Left ventricle myocardium inferior (tissue), 1 donor: ENCODE measurements around the gene CSTB. TPM values are rescaled to one million over a fixed set of nuclear protein-coding genes. Genes with fewer than 3 reads are reported as not detected.

ENCODE experiments used
- DNase-seq: peaks from one replicate; pipeline ENCODE4 v3.0.0-alpha.2; 2020
- H3K27ac ChIP-seq: fragments of 200-600 bp; replicated peaks from 2 replicates; pipeline ENCODE4 v1.8.0; 2021
- H3K27me3 ChIP-seq: fragments of 200-600 bp; 2 replicates; pipeline ENCODE4 v1.8.0; 2021; ENCODE audit warnings: low read depth
- H3K36me3 ChIP-seq: fragments of 200-600 bp; 2 replicates; pipeline ENCODE4 v1.8.0; 2021
- H3K4me1 ChIP-seq: fragments of 200-600 bp; 2 replicates; pipeline ENCODE4 v1.8.0; 2021
- H3K4me3 ChIP-seq: fragments of 200-600 bp; 2 replicates; pipeline ENCODE4 v1.8.0; 2021; ENCODE audit warnings: mild to moderate bottlenecking, moderate library complexity
- H3K9me3 ChIP-seq: fragments of 200-600 bp; replicated peaks from 2 replicates; pipeline ENCODE4 v1.8.0; 2021
- CTCF ChIP-seq: fragments of 200-600 bp; IDR thresholded peaks from 2 replicates; pipeline ENCODE4 v1.8.0; 2021; ENCODE audit warnings: antibody characterized with exemption, mild to moderate bottlenecking, borderline replicate concordance
- intact Hi-C: fragments of 100-400 bp; cut with micrococcal nuclease; formaldehyde crosslinking; loops from one replicate; pipeline ENCODE4 v1.11.0; 2022
- total RNA-seq: library from RNA; stranded (reverse); fragmentation: NEBNext Ultra II Directional; extraction: Animal tissue kit (Norgen Biotek cat#: 25700); gene quantifications from one replicate; pipeline ENCODE4 v1.2.1, GENCODE V29; 2021
- donor health status: DM: no; HTN: yes; CAD: no; lungs with severe emphysema.

The CSTB gene
- total RNA-seq, 1 donor from 2014 or later, result 40.6 TPM

DNA sequence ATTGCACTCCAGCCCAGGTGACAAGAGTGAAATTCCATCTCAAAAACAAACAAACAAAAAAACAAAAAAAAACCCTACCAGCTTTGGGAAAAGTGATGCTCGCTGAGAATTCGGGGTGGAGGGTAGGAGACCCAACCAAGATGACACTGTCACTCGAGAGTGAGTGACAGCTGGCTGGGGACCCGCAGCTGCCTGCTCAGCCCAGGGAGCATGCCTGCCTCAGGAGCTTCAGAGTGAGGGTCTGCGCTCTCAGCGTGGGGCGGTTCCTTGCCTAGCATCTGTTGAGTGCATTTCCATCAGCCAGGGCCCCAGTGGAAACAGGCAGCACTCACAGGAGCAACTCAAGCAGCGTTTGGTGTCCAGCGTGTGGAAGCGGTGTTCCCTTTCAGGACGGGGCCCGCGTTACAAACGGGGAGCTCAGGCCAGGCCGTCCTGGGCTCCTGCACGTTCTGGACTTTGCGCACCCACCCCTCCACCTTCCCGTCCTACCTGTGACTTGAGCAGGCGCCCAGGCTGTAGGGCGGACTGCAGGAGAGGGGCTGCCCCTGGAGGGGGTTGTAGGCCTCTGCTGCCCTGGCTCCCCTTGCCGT is 5.9 kb downstream of the CSTB start:
- H3K9me3 ChIP-seq, result no peaks in the 10 kb centered on the region
- intact Hi-C loops, result no loop called here
- H3K27ac ChIP-seq, result no peak overlapping the region
- no peak overlapping the region for H3K4me3 ChIP-seq
- no peak for TF ChIP-seq CTCF
- H3K4me1 ChIP-seq, result peaks cover 28% of the 10 kb centered on the region
- H3K27me3 ChIP-seq, result no peaks in the 10 kb centered on the region
- DNase-seq, result no peak
- peaks cover 23% of the 10 kb centered on the region for H3K36me3 ChIP-seq

DNA sequence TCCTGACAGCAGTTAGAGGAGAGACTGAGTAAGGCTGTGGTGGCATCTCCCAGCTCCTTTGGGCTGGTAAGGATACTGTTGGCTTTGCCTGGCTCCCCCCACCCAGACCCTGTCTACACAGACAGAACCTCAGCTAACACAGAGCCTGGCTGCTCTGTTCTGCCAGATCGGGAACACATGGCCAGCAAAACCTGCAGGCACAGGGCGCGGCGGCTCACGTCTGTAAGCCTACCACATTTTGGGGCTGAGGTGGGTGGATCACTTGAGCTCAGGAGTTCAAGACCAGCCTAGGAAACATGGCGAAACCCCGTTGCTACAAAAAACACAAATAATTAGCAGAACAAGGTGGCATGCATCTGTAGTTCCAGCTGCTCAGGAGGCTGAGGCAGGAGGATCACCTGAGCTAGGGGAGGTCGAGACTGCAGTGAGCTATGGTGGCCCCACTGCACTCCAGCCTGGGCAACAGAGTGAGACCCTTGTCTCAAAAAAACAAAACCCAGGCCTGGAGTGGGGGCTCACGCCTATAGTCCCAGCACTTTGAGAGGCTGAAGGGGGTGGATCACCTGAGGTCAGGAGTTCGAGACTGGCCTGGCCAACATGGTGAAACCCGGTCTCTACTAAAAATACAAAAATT is 6.7 kb downstream of the CSTB start:
- H3K4me1 ChIP-seq, result peaks cover 20% of the 10 kb centered on the region
- H3K27ac ChIP-seq, result no peak overlapping the region
- peaks cover 21% of the 10 kb centered on the region for H3K36me3 ChIP-seq
- H3K27me3 ChIP-seq, result no peaks in the 10 kb centered on the region
- TF ChIP-seq CTCF, result no peak
- no peaks in the 10 kb centered on the region for H3K9me3 ChIP-seq
- no peak for DNase-seq
- no peak overlapping the region for H3K4me3 ChIP-seq
- intact Hi-C loops, result loop anchor here (10.0 kb wide), 1 partner anchor 95 kb away; no protein-coding TSS in a partner anchor

DNA sequence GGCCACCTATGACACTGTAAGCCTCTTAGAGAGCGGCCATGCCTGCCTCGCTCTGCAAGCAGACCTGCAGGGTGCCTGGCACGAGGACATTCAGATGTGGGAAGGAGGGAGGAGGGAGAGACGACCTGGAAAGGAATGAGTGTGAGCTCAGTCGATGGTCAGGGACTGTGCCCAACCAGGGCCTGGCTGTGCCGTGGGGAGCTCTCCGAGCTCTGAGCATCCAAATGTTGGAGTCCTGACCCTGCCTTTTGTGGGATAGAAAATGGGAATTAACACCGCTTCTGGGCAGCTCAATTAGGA is 7.3 kb downstream of the CSTB start:
- intact Hi-C loops, result loop anchor here (10.0 kb wide), 1 partner anchor 94 kb away; no protein-coding TSS in a partner anchor
- no peak for DNase-seq
- no peaks in the 10 kb centered on the region for H3K27me3 ChIP-seq
- H3K4me1 ChIP-seq, result peaks cover 14% of the 10 kb centered on the region
- no peak for TF ChIP-seq CTCF
- H3K27ac ChIP-seq, result no peak overlapping the region
- H3K9me3 ChIP-seq, result no peaks in the 10 kb centered on the region
- no peak overlapping the region for H3K4me3 ChIP-seq
- H3K36me3 ChIP-seq, result peaks cover 15% of the 10 kb centered on the region

DNA sequence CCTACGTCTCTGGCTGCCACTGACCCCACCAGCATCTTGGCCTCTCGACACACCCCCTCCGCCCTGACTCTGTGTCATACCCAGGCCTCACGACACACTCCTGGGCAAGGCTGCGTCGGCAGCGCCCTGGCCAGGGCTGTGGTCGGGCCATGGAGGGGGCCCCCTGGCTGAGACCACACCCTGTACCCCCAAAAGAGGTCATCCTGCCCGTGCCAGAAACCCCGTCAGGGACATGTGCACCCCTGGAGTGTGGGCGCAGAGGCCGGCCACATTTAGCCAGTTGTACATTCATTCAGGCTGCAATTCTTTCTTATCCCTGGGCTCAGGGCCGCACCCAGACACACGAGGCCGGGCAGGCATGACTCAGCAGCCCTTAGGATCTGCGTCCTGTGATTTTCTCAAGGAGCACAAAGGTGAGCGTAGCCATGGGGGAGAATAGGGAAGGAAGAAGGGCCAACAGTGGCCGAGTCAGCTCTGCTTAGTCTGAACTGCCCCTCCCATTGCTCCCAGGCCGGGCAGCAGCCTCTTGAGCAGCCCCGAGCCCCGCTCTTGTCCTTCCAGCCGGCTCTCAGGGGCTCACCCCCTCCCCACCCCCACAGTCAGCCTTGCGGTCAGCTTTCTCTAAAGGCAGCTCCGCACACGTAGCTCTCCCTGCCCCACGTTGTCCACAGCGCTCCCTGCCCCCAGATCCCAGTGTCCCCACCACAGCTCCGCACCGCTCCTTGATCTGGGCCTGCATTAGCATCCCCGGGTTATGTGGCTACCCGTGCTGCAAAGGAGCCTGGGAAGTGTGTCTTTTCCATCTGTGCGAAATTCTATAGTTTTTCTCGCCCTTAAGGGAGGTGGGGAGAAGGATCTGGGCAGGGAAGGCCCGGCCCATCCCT is 7.9 kb downstream of the CSTB start:
- no peak overlapping the region for H3K27ac ChIP-seq
- H3K36me3 ChIP-seq, result peaks cover 11% of the 10 kb centered on the region
- H3K9me3 ChIP-seq, result peaks cover under 1% of the 10 kb centered on the region
- no peaks in the 10 kb centered on the region for H3K27me3 ChIP-seq
- no peak for DNase-seq
- intact Hi-C loops, result loop anchor here (10.0 kb wide), 1 partner anchor 93 kb away; no protein-coding TSS in a partner anchor
- H3K4me1 ChIP-seq, result peaks cover 8% of the 10 kb centered on the region
- no peak overlapping the region for H3K4me3 ChIP-seq
- TF ChIP-seq CTCF, result no peak

DNA sequence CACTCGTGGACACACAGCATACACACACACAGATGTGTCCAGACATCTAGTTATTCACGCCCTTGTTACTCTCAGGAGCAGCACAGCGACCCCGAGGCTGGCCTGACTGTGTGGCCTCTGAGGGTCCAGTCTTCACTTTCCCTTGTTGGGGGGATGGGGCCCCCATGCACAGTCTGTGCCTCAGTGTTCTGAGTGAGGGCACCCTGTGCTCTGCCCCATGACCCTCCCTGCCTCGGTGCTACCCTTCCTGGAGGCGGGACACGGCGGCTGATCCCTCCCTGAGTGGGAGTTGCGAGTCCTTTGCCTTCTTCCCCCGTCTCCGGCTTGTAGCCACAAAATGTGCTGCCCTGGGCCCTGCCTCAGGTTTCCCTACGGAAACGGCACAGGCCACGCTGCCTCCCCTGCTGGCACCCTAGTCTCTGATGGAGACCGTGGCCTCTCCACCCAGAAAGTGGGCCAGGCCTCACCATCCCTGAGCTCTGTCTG is 8.6 kb downstream of the CSTB start:
- H3K36me3 ChIP-seq, result peaks cover 10% of the 10 kb centered on the region
- H3K9me3 ChIP-seq, result peaks cover 6% of the 10 kb centered on the region
- no peaks in the 10 kb centered on the region for H3K27me3 ChIP-seq
- TF ChIP-seq CTCF, result no peak
- no peak overlapping the region for H3K4me3 ChIP-seq
- no peak for DNase-seq
- peaks cover 8% of the 10 kb centered on the region for H3K4me1 ChIP-seq
- no peak overlapping the region for H3K27ac ChIP-seq
- intact Hi-C loops, result loop anchor here (10.0 kb wide), 1 partner anchor 93 kb away; no protein-coding TSS in a partner anchor
